Mucosa of stomach (tissue), 1 donor: ENCODE data around the gene WDFY1.
A peak's percentile ranks its signal among the peaks of the same experiment; 100 is the strongest.
"Not testable (repeated sequence)": the region's sequence is repeated elsewhere in the genome, so short reads cannot be mapped to it uniquely, and the experiment has no call there.

Experiments
- H3K27me3 ChIP-seq: one replicate; pipeline ENCODE4 v1.7.0; 2013; ENCODE audit warnings: mild to moderate bottlenecking, low read length; ENCODE audit not compliant: control insufficient read depth, insufficient read depth
- H3K36me3 ChIP-seq: one replicate; pipeline ENCODE4 v1.7.0; 2013; ENCODE audit warnings: low read length; ENCODE audit not compliant: control insufficient read depth, insufficient read depth
- H3K4me1 ChIP-seq: one replicate; pipeline ENCODE4 v1.7.0; 2013; ENCODE audit warnings: mild to moderate bottlenecking, low read length; ENCODE audit not compliant: control insufficient read depth, insufficient read depth
- H3K4me3 ChIP-seq: one replicate; pipeline ENCODE4 v1.7.0; 2013; ENCODE audit warnings: low read length
- H3K9ac ChIP-seq: one replicate; pipeline ENCODE4 v1.7.0; 2013; ENCODE audit warnings: mild to moderate bottlenecking, low read length, moderate library complexity
- H3K9me3 ChIP-seq: one replicate; pipeline ENCODE4 v1.7.0; 2013; ENCODE audit warnings: mild to moderate bottlenecking, low read length, moderate library complexity; ENCODE audit not compliant: control insufficient read depth
- donor health status: Pancreatic carcinoma.

WDFY1 gene

GRCh38 chr2:223952280-223952968 is 7.3 kb upstream of the WDFY1 start:
- Histone ChIP-seq H3K4me1 (no peaks in the 10 kb centered on the region), H3K27me3 (no peaks in the 10 kb centered on the region), H3K9me3 (no peaks in the 10 kb centered on the region), H3K4me3 (no peak overlapping the region), H3K36me3 (no peaks in the 10 kb centered on the region), H3K9ac (no peak overlapping the region)

GRCh38 chr2:223950448-223951347 is 5.6 kb upstream of the WDFY1 start:
- Histone ChIP-seq H3K9me3 (no peaks in the 10 kb centered on the region), H3K36me3 (no peaks in the 10 kb centered on the region), H3K27me3 (no peaks in the 10 kb centered on the region), H3K4me3 (no peak overlapping the region), H3K9ac (no peak overlapping the region), H3K4me1 (peaks cover 1% of the 10 kb centered on the region)

GRCh38 chr2:223949241-223949840 is 4.2 kb upstream of the WDFY1 start:
- Histone ChIP-seq H3K27me3 (no peaks in the 10 kb centered on the region), H3K36me3 (no peaks in the 10 kb centered on the region), H3K4me1 (peaks cover 6% of the 10 kb centered on the region), H3K9ac (no peak overlapping the region), H3K9me3 (no peaks in the 10 kb centered on the region), H3K4me3 (no peak overlapping the region)

- H3K9me3 ChIP-seq, result no peaks in the 10 kb centered on the region
- H3K4me1 ChIP-seq, result peaks cover 12% of the 10 kb centered on the region
- H3K4me3 ChIP-seq, result no peak overlapping the region
- no peak overlapping the region for H3K9ac ChIP-seq
- H3K27me3 ChIP-seq, result no peaks in the 10 kb centered on the region
- no peaks in the 10 kb centered on the region for H3K36me3 ChIP-seq
Observed at GRCh38 chr2:223947711-223948205, 2.6 kb upstream of the WDFY1 start.

- H3K4me1 ChIP-seq, result peaks cover 12% of the 10 kb centered on the region
- no peaks in the 10 kb centered on the region for H3K9me3 ChIP-seq
- H3K9ac ChIP-seq, result no peak overlapping the region
- no peaks in the 10 kb centered on the region for H3K36me3 ChIP-seq
- no peak overlapping the region for H3K4me3 ChIP-seq
- H3K27me3 ChIP-seq, result no peaks in the 10 kb centered on the region
Observed at GRCh38 chr2:223945755-223946154, 620 bp upstream of the WDFY1 start.

GRCh38 chr2:223944166-223944702 is 901 bp downstream of the WDFY1 start:
- H3K27me3 ChIP-seq, result no peaks in the 10 kb centered on the region
- peaks cover 12% of the 10 kb centered on the region for H3K4me1 ChIP-seq
- H3K9ac ChIP-seq, result peak overlapping the region; percentile 97
- no peaks in the 10 kb centered on the region for H3K9me3 ChIP-seq
- peak overlapping the region; percentile 84 for H3K4me3 ChIP-seq
- no peaks in the 10 kb centered on the region for H3K36me3 ChIP-seq

- H3K4me3 ChIP-seq, result no peak overlapping the region
- peaks cover 12% of the 10 kb centered on the region for H3K4me1 ChIP-seq
- no peaks in the 10 kb centered on the region for H3K36me3 ChIP-seq
- H3K27me3 ChIP-seq, result no peaks in the 10 kb centered on the region
- peak overlapping the region; percentile 97 for H3K9ac ChIP-seq
- H3K9me3 ChIP-seq, result no peaks in the 10 kb centered on the region
Observed at GRCh38 chr2:223943561-223944008, 1.6 kb downstream of the WDFY1 start.

- Histone ChIP-seq H3K9ac (no peak overlapping the region), H3K36me3 (no peaks in the 10 kb centered on the region), H3K4me3 (no peak overlapping the region), H3K4me1 (peaks cover 12% of the 10 kb centered on the region), H3K27me3 (no peaks in the 10 kb centered on the region), H3K9me3 (no peaks in the 10 kb centered on the region)
Observed at GRCh38 chr2:223943135-223943534, 2.0 kb downstream of the WDFY1 start.

GRCh38 chr2:223941579-223942277 is 3.4 kb downstream of the WDFY1 start:
- H3K4me3 ChIP-seq, result no peak overlapping the region
- no peaks in the 10 kb centered on the region for H3K36me3 ChIP-seq
- H3K9me3 ChIP-seq, result no peaks in the 10 kb centered on the region
- no peaks in the 10 kb centered on the region for H3K27me3 ChIP-seq
- H3K9ac ChIP-seq, result no peak overlapping the region
- H3K4me1 ChIP-seq, result peaks cover 20% of the 10 kb centered on the region

- H3K36me3 ChIP-seq, H3K9ac ChIP-seq, H3K27me3 ChIP-seq, H3K9me3 ChIP-seq, H3K4me3 ChIP-seq: not testable (repeated sequence)
- H3K4me1 ChIP-seq, result peaks cover 28% of the 10 kb centered on the region
Observed at GRCh38 chr2:223939438-223939837, 5.7 kb downstream of the WDFY1 start.

GRCh38 chr2:223937535-223937934 is 7.6 kb downstream of the WDFY1 start:
- no peak overlapping the region for H3K4me3 ChIP-seq
- no peaks in the 10 kb centered on the region for H3K9me3 ChIP-seq
- no peaks in the 10 kb centered on the region for H3K36me3 ChIP-seq
- peaks cover 22% of the 10 kb centered on the region for H3K4me1 ChIP-seq
- no peak overlapping the region for H3K9ac ChIP-seq
- no peaks in the 10 kb centered on the region for H3K27me3 ChIP-seq
